ENCODE measurements around the gene DCN.
A peak's percentile ranks its signal among the peaks of the same experiment; 100 is the strongest.

The DCN gene

DNA sequence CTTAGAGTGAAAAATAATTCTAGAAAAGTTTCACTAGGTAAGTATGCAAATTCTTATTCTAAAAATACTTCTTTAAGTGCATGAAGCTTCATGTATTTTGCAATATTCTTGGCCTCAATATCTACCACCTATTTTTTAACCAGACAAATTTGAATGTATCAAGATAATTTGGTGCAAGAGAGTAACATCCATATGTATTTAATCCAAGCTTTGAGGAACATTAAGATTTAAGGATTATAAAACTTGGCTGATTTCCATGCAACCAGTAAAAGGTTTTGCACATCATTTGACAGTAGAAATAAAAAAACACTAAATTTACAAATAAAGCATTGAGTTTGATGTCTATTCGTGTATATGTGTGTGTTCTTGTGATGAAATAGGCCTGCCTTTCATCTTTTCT is 79.0 kb downstream of the DCN start:
- FAIRE-seq (no peak), DNase-seq (ENCODE audit: low spot score) (no peak)

DNA sequence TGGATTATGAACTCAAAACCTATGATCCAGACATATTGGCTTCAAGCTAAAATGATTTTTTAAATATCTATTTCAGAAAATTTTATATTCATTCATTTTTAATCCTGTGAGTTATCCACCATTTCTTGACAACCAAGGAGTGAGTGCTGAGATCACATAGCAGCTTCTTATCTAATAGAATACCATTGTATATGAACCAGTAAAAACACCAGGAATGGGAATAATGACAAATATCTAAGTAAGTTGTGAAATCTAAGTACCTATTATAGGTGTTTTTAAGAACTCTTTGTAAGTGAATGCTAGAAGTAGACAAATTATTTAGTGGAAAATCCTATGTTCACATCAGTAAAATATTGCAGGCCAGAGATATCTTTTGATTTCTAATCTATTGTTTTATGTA is 79.5 kb downstream of the DCN start:
- FAIRE-seq (no peak), DNase-seq (ENCODE audit: low spot score) (no peak)

DNA sequence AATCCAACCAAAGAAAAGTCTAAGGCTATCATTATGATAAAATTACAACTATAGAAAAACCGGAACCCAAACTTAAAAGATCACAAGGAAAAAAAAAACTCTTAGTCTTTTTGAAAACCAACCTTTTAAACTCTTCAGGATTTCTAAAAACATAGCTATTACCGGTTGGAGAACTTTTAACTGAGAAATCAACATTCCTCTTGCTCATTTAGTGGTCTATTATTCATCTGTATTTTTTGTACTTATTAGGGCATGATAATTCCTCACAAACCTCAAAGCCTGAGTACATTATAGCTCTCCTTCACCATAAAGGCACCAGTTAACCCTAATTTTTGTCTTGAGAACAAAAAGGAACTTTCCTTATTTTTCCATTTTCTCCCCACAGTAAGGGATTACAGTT is 81.7 kb downstream of the DCN start:
- DNase-seq (ENCODE audit: low spot score) = no peak
- FAIRE-seq = peak; percentile 80

DNA sequence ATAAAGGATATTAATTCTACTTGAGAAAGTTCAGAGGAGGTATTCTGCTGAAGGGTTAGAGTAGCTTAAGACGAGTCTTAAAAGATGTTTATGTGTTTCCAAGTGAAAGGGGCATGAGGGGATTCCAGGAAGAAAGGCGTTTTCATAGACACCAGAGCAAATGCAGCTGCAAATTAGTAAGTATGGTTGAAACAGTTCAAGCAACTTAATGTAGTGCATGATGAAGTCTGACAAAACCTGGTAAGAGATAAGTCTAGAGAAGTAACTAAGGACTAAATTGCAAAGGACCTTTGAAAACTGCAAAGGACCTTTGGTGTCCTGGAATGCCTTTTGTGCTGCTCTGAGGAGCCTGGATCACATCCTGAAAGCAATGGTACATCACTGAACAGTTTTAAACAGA is 82.8 kb downstream of the DCN start:
- DNase-seq (ENCODE audit: low spot score) = no peak
- no peak for FAIRE-seq

DNA sequence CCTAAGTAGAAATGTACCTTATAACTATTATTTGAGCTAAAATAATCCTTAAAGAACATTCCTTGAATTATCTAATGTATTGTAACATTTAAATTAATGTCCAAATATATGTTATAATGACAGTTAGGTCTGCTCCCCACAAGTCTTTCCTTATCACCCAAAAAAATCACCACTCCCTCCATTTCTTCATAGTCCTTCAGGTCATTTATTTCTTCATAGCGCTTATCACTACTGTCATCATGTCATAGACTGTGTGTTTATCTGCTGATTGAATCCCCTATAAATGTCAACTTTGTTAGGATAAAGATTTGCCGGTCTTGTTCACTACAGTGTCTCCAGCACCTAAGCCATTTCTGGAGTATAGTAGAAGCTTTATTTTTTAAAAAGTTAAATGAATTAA is 83.3 kb downstream of the DCN start:
- DNase-seq (ENCODE audit: low spot score) = no peak
- no peak for FAIRE-seq

DNA sequence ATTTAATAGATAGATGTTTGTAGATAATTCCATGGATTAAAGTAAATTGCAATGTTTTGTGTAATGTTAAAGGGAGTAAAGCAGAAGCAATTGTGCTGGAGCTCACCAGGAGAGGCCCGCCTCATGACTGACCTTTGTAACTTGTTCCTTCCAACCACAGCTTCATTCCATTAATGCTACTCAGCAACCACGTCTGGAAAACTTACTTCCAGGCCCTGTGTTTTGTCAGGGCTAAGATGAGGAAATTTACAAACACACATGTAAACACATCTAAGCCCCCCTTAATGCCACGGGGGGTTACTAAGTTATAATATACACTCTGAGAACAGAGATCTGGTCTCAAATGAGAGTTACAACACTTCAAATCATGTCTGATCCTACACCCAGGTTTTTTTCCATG is 83.7 kb downstream of the DCN start:
- FAIRE-seq (peak; percentile 91), DNase-seq (ENCODE audit: low spot score) (peak; percentile 72)

DNA sequence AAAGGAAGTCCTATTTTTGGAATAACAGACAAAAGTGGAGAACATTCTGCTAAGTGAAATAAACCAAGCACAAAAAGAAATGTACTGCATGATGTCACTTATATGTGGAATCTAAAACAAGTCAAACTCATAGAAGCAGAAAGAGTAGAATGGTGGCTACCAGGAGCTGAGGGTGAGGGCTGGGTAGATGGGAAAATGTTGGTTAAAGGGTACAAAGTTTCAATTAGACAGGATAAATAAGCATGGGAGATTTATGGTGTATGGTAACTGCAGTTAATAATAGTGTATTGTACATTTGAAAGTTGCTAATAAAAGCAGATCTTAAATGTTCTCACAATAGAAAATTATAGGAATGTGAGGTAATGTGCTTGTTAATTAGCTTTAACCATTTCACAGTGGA is 84.2 kb downstream of the DCN start:
- DNase-seq (ENCODE audit: low spot score) = no peak
- FAIRE-seq = peak; percentile 46

DNA sequence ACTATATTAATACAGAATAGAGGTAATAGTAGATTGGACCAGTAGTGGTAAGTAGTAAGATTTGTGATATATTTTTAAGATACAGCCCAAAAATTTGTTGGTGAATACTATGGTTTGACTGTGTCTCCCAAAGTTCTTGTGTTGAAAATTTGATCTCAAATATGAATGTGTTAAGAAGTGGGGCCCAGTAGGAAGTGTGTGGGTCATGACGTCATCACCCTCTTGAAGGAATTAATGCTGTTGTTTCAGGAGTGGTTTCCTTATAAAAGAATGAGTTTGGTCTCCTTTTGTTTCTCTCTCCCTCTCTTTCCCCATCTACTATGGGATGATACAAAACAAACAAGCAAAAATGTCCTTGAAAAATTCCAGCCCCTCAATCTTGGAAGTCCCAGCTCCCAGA is 87.7 kb downstream of the DCN start:
- FAIRE-seq = no peak

DNA sequence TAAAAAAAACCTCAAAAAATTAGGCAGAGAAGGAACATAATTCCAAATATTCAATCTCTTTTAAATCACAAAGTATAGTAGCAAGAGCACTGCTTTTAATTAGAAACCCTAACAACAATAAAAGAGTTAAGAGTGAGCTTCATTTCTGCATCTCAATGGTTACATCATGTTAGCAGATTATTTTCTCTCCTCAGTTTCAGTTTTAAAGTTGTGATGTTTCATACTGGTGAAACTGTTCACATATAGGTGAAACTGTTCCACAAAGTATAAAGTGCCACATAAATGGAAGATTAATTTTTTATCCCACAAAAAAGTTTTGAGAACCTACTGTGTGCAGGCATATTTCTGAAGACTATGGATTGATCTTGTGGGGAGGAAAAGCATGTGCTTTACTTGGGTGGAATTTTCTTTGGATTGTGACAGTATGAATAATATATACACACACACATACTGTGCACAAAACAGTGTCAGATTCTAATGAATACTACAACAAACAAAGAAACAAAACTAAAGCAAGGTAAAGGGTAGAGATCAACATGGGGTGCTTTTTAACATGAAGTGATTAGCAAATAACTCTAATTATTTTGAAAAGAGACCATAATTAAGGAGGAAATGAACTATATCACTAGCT is 88.5 kb downstream of the DCN start:
- peak; percentile 49 for FAIRE-seq
- DNase-seq (ENCODE audit: low spot score) = no peak

More for the DNA sequence above, 87.7 kb downstream of the DCN start:
- DNase-seq (ENCODE audit: low spot score) = no peak

DNA sequence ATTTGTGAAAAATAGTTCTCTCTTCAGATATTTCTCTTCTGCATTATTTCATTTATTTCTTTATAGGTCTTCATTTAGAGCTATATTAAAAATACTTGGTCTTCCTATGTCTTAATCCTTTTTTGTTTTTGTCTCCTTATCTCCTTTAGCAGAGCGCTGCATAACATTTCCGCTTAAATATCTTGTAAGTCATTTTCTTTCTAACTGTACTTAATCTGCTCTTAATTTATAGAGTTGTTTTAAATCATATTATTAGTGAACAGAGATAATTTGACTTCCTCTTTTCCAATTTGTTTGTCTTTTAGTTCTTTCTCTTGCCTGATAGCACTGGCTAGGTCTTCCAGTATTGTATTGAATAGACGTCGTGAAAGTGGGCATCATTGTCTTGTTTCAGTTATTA is 89.3 kb downstream of the DCN start:
- no peak for DNase-seq (ENCODE audit: low spot score)
- FAIRE-seq = no peak

DNA sequence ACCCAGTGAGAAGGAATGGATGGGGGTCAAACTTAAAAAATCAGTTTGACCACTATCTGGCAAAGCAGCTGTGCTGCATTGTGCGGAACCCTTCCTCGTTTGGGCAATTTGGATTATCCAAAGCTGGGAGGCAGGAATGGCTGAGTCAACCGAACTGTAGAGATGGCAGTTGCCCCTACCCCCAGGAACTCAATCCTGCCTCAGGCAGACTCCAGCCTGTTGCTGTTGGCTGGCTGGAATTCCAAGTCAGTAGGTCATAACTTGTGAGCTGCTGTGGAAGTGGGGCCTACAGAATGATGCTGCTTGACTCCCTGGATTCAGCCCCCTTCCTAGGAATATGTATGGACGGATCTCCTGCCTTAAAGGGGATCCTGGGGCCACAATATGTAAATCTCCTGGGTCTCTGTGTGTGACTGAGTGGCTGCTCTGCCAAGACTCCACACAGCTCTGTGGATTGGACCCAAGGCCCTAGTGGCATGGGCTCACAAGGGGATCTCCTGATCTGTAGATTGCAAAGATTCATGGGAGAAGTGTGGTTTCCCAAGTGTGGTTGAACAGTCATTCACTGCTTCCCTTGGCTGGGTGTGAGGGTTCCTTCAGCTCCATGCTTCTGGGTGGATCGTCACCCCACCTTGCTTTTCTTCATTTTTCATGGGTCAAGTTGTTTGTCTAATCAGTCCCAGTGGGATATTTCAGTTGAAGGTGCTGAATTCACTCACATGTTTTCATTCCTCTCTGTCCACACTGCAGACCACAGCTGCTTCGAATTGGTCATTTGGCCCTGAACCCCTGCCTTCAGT is 90.5 kb downstream of the DCN start:
- no peak for FAIRE-seq
- DNase-seq (ENCODE audit: low spot score) = no peak
